ENCODE results near the gene ATF5. TPM values are rescaled to one million over a fixed set of nuclear protein-coding genes. Genes with fewer than 3 reads are reported as not detected.

The ATF5 gene
- total and polyA plus RNA-seq, 2 experiments from 2014 or later, result 4.8 to 6.8 TPM

GRCh38 chr19:49891393-49891792 is 37.6 kb upstream of the ATF5 start:
- no peaks in the 10 kb centered on the region for H3K36me3 ChIP-seq
- TF ChIP-seq, protein P1, sequence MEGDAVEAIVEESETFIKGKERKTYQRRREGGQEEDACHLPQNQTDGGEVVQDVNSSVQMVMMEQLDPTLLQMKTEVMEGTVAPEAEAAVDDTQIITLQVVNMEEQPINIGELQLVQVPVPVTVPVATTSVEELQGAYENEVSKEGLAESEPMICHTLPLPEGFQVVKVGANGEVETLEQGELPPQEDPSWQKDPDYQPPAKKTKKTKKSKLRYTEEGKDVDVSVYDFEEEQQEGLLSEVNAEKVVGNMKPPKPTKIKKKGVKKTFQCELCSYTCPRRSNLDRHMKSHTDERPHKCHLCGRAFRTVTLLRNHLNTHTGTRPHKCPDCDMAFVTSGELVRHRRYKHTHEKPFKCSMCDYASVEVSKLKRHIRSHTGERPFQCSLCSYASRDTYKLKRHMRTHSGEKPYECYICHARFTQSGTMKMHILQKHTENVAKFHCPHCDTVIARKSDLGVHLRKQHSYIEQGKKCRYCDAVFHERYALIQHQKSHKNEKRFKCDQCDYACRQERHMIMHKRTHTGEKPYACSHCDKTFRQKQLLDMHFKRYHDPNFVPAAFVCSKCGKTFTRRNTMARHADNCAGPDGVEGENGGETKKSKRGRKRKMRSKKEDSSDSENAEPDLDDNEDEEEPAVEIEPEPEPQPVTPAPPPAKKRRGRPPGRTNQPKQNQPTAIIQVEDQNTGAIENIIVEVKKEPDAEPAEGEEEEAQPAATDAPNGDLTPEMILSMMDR (IDR thresholded peaks at IDR 0.05; ENCODE audit: low read depth, low read length), result no peak
- H3K27ac ChIP-seq, result no peak overlapping the region
- no peaks in the 10 kb centered on the region for H3K27me3 ChIP-seq
- H3K4me3 ChIP-seq, result no peak overlapping the region
- no peak for DNase-seq (ENCODE audit: low read depth in 1 of 2, low spot score in 1 of 2)
- no peaks in the 10 kb centered on the region for H3K9me3 ChIP-seq (ENCODE audit: low read depth)
- no peaks in the 10 kb centered on the region for H3K4me1 ChIP-seq (ENCODE audit: low read depth)

GRCh38 chr19:49892716-49893115 is 36.3 kb upstream of the ATF5 start:
- Histone ChIP-seq H3K27ac (no peak overlapping the region), H3K9me3 (ENCODE audit: low read depth) (no peaks in the 10 kb centered on the region), H3K36me3 (no peaks in the 10 kb centered on the region), H3K27me3 (no peaks in the 10 kb centered on the region), H3K4me1 (ENCODE audit: low read depth) (no peaks in the 10 kb centered on the region), H3K4me3 (no peak overlapping the region)
- TF ChIP-seq, protein P1 (IDR thresholded peaks at IDR 0.05; ENCODE audit: low read depth, low read length), result no peak
- no peak for DNase-seq (ENCODE audit: low read depth in 1 of 2, low spot score in 1 of 2)

DNA sequence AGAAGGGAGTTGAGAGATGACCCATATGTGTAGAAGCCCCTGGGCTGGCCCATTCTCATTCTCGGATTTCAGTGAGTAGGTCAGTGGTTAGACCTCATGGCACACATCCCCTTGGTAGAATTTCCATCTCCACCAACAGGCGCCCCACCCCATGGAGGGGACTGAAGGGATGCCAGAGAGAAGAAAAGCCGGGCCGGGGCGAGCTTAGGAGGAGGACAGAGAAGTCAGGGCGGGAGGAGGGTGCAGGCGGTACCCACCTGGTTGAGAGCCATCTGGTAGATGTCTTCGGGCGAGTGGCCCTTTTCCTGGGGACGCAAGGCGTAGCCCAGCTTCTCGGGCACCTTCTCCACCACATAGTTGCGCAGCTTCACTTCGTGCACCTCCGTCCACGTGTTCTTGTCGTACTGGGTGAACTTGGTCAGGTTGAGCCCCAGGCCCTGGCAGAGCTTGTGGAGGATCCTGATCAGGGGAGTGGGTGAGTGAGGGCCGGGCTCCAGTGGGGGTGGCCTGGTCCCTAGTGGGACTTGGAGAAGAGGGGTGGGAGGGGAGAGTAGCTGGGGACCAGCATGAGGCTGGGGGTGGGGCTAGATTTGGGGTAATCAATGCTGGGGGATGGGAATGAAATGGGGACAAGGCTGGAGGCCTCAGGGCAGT is 34.9 kb upstream of the ATF5 start:
- no peak overlapping the region for H3K4me3 ChIP-seq
- no peak for DNase-seq (ENCODE audit: low read depth in 1 of 2, low spot score in 1 of 2)
- no peaks in the 10 kb centered on the region for H3K27me3 ChIP-seq
- no peak overlapping the region for H3K27ac ChIP-seq
- no peaks in the 10 kb centered on the region for H3K36me3 ChIP-seq
- no peaks in the 10 kb centered on the region for H3K4me1 ChIP-seq (ENCODE audit: low read depth)
- H3K9me3 ChIP-seq (ENCODE audit: low read depth), result no peaks in the 10 kb centered on the region
- TF ChIP-seq, protein P1 (IDR thresholded peaks at IDR 0.05; ENCODE audit: low read depth, low read length), result no peak

GRCh38 chr19:49894879-49895565 is 34.0 kb upstream of the ATF5 start:
- Histone ChIP-seq H3K9me3 (ENCODE audit: low read depth) (no peaks in the 10 kb centered on the region), H3K36me3 (no peaks in the 10 kb centered on the region), H3K4me3 (no peak overlapping the region), H3K27me3 (no peaks in the 10 kb centered on the region), H3K4me1 (ENCODE audit: low read depth) (no peaks in the 10 kb centered on the region), H3K27ac (no peak overlapping the region)
- DNase-seq (ENCODE audit: low read depth in 1 of 2, low spot score in 1 of 2), result no peak
- TF ChIP-seq, protein P1 (IDR thresholded peaks at IDR 0.05; ENCODE audit: low read depth, low read length), result no peak

- no peak overlapping the region for H3K4me3 ChIP-seq
Measured at GRCh38 chr19:49895566-49896297, 33.3 kb upstream of the ATF5 start.

More at GRCh38 chr19:49895566-49896297, 33.3 kb upstream of the ATF5 start:
- H3K36me3 ChIP-seq, result no peaks in the 10 kb centered on the region
- no peaks in the 10 kb centered on the region for H3K27me3 ChIP-seq
- no peak for DNase-seq (ENCODE audit: low read depth in 1 of 2, low spot score in 1 of 2)
- no peak overlapping the region for H3K27ac ChIP-seq
- TF ChIP-seq, protein P1 (IDR thresholded peaks at IDR 0.05; ENCODE audit: low read depth, low read length), result no peak
- H3K9me3 ChIP-seq (ENCODE audit: low read depth), result no peaks in the 10 kb centered on the region
- no peaks in the 10 kb centered on the region for H3K4me1 ChIP-seq (ENCODE audit: low read depth)

Data from cardiac muscle cell (in vitro differentiated cells and primary cell).